H54 (cell line): ENCODE measurements around the gene TNK2.

ENCODE experiments used
- DNase-seq: peaks from one replicate; pipeline ENCODE4 v3.0.0; 2011; ENCODE audit warnings: low spot score, mixed read lengths; ENCODE audit not compliant: insufficient read length
- FAIRE-seq: peaks from 3 replicates; lab custom pipeline; 2011; peaks lifted over from hg19 to GRCh38; lab: Jason Lieb, UNC
- POLR2A ChIP-seq: IDR thresholded peaks from 2 replicates; pipeline ENCODE4 v1.6.1; 2011; ENCODE audit warnings: low read depth, mild to moderate bottlenecking, low read length

Gene TNK2

GRCh38 chr3:195897853-195898415 is 10.4 kb downstream of the TNK2 start:
- DNase-seq (no peak), FAIRE-seq (no peak)
- TF ChIP-seq POLR2A, result no peak

- peak; percentile 99 for DNase-seq
- no peak for TF ChIP-seq POLR2A
- FAIRE-seq, result peak; percentile 20
Measured at GRCh38 chr3:195897081-195897852, 11.1 kb downstream of the TNK2 start.

- no peak for FAIRE-seq
- TF ChIP-seq POLR2A, result no peak
- DNase-seq, result no peak
Measured at GRCh38 chr3:195896361-195897080, 11.8 kb downstream of the TNK2 start.

GRCh38 chr3:195895861-195896360 is 12.4 kb downstream of the TNK2 start:
- peak; percentile 70 for DNase-seq
- peak; percentile 41; the same call in 1 of the 2 replicates for TF ChIP-seq POLR2A
- FAIRE-seq, result no peak

GRCh38 chr3:195895078-195895860 is 13.1 kb downstream of the TNK2 start:
- DNase-seq (peak; percentile 83), FAIRE-seq (no peak)
- no peak for TF ChIP-seq POLR2A

GRCh38 chr3:195893916-195894465 is 14.4 kb downstream of the TNK2 start:
- TF ChIP-seq POLR2A, result no peak
- FAIRE-seq, result no peak
- DNase-seq, result no peak

GRCh38 chr3:195893516-195893915 is 14.8 kb downstream of the TNK2 start:
- FAIRE-seq, result no peak
- no peak for DNase-seq
- TF ChIP-seq POLR2A, result no peak

- TF ChIP-seq POLR2A, result no peak
- DNase-seq, result no peak
- FAIRE-seq, result no peak
Measured at GRCh38 chr3:195893044-195893395, 15.3 kb downstream of the TNK2 start.

- FAIRE-seq (no peak), DNase-seq (peak; percentile 68)
- TF ChIP-seq POLR2A, result no peak
Measured at GRCh38 chr3:195892105-195893043, 16.0 kb downstream of the TNK2 start.

GRCh38 chr3:195891431-195892104 is 16.8 kb downstream of the TNK2 start:
- DNase-seq, result no peak
- TF ChIP-seq POLR2A, result no peak
- no peak for FAIRE-seq

GRCh38 chr3:195889870-195890295 is 18.5 kb downstream of the TNK2 start:
- FAIRE-seq (no peak), DNase-seq (no peak)
- no peak for TF ChIP-seq POLR2A
